ENCODE data around the gene HSFX4.
A peak's percentile ranks its signal among the peaks of the same experiment; 100 is the strongest.
"Not testable (repeated sequence)": the region's sequence is repeated elsewhere in the genome, so short reads cannot be mapped to it uniquely, and the experiment has no call there.

Gene HSFX4

GRCh38 chrX:149938427-149938880 is 9.1 kb downstream of the HSFX4 start, which contains the start of gene EOLA2:
TSS of gene EOLA2 (minus strand) at chrX:149938491. CDS start at chrX:149933874, 4,617 bp downstream.
- DNase-seq = peak; percentile 88

- DNase-seq = peak; percentile 83
These were observed 9.7 kb downstream of the HSFX4 start for GRCh38 chrX:149938881-149939654.

GRCh38 chrX:149939655-149939904 is 10.2 kb downstream of the HSFX4 start:
- DNase-seq = no peak

GRCh38 chrX:149939905-149940673 is 10.7 kb downstream of the HSFX4 start:
- peak; percentile 83 for DNase-seq

GRCh38 chrX:149940674-149941024 is 11.3 kb downstream of the HSFX4 start:
- DNase-seq = not testable (repeated sequence)

GRCh38 chrX:149945087-149945670 is 15.8 kb downstream of the HSFX4 start:
- DNase-seq = not testable (repeated sequence)

GRCh38 chrX:149945820-149946219 is 16.4 kb downstream of the HSFX4 start:
- DNase-seq = not testable (repeated sequence)

- not testable (repeated sequence) for DNase-seq
These were observed 17.6 kb downstream of the HSFX4 start for GRCh38 chrX:149946932-149947331.

- no peak for DNase-seq
These were observed 18.6 kb downstream of the HSFX4 start for GRCh38 chrX:149948016-149948415.

- DNase-seq = no peak
These were observed 20.5 kb downstream of the HSFX4 start for GRCh38 chrX:149949743-149950436.

- no peak for DNase-seq
These were observed 21.3 kb downstream of the HSFX4 start for GRCh38 chrX:149950681-149951080.

- DNase-seq = no peak
These were observed 32.2 kb downstream of the HSFX4 start for GRCh38 chrX:149961572-149961971.

GRCh38 chrX:149962010-149962409 is 32.6 kb downstream of the HSFX4 start:
- DNase-seq = no peak

GRCh38 chrX:149962859-149963757 is 33.7 kb downstream of the HSFX4 start:
- no peak for DNase-seq

- DNase-seq = no peak
These were observed 49.8 kb downstream of the HSFX4 start for GRCh38 chrX:149979126-149979644.
